HG03139 (cell line): ENCODE results near the gene DOCK8.
"Not testable (repeated sequence)": the region's sequence is repeated elsewhere in the genome, so short reads cannot be mapped to it uniquely, and the experiment has no call there.

Experiments used
- ATAC-seq: cut with Tn5 transposase; IDR thresholded peaks from one replicate; pipeline ENCODE4 v1.9.1; 2021; ENCODE audit not compliant: unreplicated experiment

Gene DOCK8

DNA sequence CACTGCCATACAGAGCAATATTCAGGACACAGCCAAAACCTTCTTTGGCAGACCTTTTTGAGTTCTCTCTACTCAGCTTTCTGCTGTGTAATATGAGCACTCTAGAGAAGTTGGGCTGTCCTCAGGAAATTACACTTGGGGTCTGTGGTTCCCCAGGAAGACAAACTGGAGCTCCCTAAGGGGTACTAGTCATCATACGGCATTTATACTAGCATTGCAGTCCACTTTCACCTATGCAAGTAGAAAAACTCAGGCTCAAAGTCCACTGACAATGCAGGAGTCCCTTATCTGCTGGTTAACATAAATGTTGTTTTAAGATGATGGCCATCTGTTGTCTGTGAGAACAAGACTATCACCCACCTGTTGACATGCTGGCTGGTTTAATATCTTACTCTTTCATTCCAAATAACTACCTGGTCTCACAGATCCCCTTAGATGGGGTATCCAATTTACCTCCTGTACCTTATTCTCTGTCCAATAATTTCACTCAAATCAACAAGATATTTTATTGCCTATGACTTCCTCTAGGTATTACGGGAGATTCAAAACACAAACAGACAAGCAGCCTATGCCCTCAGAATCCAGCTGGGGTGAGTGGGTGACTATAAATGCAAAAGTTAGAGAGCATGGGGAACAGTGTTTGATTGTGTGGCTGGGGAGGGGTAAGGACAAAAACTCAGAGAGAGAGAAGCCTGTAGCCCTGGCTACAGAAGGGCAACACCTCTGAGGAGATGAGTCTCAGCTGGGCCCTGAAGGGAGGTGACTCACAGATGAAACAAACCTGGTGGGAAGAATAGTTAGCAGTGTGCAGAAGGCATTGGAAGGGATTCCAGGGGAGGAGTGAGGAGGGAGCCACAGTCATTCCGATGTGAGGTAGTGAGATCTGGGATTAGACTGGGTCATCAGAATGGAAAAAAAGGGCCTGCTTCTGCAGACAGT lies 10.2 kb downstream of the DOCK8 start:
- ATAC-seq, result no peak

DNA sequence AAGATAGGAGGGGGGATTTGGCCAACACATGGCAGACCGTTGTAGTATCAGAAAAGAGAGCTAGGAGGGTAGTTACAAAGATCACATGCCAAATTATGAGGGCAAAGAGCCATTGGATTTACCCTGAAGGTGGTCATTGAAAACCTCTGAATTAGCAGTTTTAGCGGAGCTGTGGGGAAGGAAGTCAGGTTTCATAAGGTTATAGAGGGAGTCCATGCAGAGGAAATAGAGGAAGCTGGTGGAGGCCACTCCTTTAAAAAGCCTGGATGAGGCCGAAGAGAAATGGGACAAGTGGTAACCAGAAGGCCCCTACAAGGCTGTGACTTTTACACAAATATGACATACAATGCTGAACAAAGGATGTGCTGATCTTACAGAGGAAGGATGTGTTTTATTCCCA lies 13.2 kb downstream of the DOCK8 start:
- ATAC-seq, result no peak

DNA sequence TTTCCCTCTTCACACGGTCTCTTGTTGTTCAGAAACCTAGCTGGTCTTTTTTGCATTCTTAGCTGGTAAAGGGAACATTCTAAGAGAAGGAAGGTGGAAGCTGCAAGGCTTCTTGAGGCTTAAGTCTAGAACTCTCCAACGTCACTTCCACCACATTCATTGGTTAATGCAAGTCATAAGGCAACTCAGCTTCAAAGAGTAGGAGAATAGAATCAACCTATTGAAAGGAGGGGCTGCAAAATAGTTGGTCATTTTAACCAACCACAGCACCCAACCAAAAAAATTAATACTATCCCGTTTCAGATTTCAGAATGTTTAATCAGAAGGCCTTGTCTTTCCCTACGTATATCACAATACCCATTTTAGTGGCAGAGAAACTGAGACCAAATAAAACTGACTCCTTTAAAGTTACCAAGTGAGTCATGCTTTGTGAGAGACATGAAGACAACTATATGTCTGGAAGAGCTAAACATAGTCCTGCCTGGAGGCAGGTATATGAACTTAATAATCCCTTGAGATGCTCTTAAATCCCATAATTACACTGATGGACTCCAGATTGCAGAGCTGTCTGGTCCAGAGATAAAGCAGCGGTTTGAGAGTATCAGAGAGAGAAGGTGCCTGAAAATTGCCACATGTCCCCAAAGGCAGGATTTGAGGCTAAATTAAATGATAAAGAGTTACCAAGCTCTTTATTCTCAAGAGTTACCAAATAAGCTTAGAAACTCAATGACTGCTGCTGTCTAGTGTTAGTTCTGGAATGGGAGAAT lies 14.4 kb downstream of the DOCK8 start:
- no peak for ATAC-seq

DNA sequence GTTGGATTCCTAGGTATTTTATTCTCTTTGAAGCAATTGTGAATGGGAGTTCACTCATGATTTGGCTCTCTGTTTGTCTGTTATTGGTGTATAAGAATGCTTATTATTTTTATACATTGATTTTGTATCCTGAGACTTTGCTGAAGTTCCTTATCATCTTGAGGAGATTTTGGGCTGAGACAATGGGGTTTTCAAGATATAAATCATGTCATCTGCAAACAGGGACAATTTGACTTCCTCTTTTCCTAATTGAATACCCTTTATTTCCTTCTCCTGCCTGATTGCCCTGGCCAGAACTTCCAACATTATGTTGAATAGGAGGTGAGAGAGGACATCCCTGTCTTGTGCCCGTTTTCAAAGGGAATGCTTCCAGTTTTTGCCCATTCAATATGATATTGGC lies 17.0 kb downstream of the DOCK8 start:
- ATAC-seq, result not testable (repeated sequence)

DNA sequence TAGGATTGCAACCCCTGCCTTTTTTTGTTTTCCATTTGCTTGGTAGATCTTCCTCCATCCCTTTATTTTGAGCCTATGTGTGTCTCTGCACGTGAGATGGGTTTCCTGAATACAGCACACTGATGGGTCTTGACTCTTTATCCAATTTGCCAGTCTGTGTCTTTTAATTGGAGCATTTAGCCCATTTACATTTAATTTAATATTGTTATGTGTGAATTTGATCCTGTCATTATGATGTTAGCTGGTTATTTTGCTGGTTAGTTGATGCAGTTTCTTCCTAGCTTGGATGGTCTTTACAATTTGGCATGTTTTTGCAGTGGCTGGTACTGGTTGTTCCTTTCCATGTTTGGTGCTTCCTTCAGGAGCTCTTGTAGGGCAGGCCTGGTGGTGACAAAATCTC lies 19.0 kb downstream of the DOCK8 start:
- ATAC-seq, result not testable (repeated sequence)

DNA sequence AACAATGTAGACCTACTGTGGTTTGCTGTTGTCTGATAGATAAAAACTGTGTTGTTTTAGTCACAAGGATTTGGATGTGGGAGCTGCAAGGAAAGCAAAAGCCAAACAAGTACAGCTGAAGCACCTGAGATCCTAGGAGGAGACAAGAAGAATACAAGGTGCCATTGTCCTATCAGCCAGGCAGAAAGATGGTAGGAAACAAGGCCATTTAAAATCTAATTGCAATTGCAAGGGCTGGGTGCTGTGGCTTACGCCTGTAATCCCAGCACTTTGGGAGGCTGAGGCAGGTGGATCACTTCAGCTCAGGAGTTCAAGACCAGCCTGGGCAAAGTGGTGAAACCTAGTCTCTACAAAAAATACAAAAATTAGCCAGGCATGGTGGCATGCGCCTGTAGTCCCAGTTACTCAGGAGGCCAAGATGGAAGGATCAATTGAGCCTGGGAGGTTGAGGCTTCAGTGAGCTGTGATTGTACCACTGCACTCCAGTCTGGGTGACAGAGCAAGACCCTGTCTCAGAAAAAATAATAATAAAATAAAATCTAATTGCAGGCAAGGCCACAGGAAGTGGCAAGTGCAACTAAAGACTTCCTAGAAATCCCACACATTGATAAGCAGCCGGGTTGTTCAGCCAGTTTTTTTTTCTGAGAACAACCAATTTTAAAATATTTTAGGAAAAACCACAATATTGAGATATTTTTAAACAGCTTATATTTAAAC lies 22.6 kb downstream of the DOCK8 start:
- no peak for ATAC-seq

DNA sequence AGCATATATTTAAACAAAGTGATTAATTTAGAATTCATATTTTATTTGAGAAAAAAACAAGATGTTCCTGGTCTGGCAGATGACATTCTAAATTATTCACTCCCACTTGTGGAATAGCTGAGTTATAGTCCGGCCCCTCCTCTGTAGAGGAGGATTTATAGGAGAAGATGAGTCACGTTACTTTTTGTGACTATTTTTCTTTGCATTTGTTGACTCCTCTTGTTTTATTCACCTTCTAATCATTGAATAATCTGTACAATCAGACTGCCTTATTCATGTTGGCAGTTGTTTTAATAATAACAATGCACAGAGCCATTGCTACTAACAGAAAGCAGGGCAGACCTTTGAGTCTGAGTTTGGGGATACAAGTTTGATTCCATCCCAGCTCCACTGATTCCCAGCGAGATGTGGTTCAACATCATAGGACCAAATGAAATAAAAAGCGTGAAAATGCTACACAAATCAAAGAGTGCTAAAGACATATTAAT lies 23.2 kb downstream of the DOCK8 start:
- no peak for ATAC-seq

DNA sequence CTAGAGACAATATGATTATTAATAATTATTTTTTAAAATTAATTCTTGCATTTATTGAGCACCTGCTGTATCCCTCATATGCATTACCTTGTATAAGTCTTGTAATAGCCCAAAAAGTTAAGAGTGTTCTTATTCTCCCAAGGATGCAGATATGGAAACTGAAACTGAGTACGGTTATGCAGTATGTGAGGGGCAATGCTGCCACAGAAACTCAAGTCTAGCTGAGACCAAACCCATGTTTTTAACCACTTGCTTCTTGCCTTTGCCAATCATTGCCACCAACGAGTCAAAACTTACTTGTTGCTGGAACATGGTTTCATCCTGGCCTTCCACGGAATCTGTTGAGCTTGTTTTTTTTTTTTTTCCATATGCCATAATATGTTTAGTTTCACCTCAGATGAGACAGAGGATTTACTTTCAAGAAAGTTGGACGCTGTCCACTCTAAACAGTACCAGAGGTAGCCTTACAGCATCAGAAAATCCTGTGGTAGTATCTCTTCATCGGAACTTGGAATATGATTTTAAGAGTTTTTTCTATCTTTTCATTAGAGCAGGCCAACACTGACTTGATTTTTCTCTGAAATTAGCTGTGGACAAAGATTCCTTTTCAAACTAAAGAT lies 27.9 kb downstream of the DOCK8 start:
- ATAC-seq, result no peak

DNA sequence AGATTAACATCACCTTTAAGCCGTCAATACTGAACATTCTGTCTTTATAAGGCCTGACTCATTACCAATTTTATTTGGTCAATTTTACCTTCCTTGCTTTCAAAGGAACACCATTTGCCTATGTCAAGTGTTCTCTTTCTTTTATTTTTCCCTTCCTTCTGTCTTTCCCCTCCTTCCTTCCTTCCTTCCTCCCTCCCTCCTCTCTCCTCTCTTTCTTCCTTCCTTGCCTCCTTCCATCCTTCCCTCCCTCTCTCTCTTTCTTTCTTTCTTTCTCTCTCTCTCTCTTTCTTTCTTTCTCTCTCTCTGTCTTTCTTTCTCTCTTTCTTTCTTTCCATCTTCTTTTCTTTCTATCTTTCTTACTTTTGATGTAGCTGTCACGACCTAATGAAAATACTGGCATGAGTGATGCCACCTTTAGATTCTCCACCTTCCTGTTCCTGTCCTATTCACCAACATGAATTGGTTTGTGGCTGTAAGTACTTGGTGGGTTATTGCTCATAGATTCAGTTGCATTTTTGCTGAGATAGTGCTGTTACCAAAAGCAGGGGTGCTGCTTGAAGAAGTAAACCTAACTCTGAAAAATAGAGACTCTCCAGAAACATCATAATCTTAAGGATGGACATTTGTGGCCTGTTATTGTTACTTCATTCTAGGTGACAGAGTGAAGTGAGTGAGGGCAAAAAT lies 33.8 kb downstream of the DOCK8 start:
- no peak for ATAC-seq

DNA sequence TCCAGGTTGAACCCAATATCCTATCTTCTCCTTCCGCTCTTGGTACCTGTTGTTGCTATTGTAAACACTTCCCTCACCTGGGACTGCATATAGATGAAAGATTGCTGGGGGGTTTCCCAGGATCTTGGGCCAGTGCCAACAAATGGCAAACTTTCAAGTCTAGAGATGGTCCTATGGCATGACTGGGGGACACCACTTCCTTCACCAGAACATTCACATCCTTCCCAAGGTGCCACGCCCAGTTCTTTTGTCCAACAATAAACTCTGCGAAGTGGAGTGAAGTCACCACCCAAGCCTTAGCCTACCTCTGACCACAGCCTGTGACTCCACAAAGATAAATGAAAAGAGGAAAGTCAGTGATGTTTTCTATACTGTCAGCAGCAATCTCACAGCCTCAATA lies 34.4 kb downstream of the DOCK8 start:
- no peak for ATAC-seq

DNA sequence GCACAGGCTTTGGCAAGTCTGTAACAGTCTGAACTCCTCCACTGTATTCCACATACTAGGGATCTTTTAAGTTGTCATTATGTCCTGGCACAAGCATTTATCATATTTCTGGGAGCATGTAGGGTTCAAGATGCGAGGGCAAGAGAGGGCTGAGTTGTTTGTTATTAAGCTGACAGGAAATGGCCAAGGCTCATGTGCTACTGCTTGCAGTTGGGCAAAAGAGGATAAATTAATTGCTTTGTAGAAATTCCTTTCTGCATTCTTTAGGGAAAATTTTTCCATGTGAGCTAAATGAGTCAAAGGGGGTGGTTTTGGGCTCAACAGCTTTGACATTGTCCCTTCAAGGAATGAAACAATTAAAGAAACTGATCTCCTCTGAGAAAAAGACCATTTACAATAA lies 35.4 kb downstream of the DOCK8 start:
- no peak for ATAC-seq

DNA sequence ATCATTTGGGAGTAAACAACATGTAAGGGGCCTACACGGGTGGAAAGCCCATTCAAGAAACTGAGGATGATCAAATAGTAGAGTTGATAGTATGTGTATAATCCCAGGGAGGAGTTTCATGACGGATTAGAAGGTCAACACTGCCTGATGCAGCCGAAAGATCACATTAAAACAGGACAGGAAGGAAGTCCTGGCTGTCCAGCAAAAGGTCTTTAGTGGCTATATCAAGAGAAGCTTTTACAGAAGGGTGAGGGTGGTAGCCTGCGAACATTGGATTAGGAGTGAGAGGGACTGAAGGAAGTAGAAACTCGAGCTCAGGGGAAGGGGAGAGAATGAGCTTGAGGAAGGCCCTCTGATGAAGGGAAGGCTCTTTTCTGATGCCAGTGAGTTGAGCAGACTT lies 36.0 kb downstream of the DOCK8 start:
- ATAC-seq, result no peak

DNA sequence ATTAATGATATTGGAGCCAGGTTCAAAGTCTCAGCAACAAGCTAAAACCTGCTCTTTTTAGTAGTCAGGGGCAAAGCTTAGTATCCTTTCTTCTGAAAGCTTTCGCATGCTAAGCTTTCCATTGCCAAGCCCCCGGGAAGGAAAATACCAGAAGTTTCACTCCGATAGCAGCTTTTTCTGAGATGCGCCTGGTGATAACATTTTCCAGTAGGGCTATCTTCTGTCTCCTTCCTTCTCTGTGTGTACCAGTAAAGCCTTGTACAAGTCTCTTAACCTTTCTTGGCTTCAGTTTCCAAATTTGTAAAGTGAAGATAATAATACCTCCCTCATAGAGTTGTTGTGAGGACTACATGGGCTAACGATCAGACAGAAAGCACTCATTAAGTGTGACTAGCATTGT lies 36.7 kb downstream of the DOCK8 start:
- no peak for ATAC-seq

DNA sequence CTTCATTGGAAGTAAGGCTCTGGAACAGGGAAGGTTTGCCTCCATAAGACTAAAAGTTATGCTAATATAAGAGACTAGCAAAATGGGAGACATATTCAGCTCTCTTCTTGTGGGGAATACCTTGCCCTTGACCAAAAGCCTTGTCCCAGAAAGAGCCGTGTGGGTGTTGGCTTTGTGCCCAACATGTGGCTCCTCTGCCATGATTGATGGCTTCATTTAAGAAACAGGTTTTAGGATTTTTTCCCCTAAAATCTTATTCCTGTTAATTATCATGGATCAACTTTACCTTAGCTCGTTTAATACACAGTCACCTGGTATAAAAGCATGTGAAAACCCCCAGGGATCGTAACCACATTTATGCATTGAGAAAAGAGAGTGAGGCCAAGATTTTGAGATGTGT lies 38.9 kb downstream of the DOCK8 start:
- no peak for ATAC-seq

DNA sequence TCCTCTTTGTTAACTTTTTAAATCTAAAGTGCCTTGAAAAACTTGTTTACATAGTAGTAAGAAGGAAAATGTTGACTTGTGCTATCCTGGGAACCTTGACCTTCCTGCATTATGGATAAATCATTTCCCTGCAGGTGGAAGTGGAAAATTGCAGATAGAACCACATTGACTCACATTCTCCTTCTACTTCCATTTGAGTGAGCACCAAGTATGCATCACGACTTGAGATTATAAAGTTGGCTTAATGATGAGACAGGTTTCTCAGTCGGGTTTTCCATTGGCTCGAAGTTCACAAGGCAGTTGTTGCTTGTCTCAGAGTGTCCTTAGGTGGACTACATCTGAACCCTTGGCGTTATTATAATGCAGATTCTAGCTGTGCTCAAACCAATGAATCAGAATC lies 39.9 kb downstream of the DOCK8 start:
- ATAC-seq, result no peak

DNA sequence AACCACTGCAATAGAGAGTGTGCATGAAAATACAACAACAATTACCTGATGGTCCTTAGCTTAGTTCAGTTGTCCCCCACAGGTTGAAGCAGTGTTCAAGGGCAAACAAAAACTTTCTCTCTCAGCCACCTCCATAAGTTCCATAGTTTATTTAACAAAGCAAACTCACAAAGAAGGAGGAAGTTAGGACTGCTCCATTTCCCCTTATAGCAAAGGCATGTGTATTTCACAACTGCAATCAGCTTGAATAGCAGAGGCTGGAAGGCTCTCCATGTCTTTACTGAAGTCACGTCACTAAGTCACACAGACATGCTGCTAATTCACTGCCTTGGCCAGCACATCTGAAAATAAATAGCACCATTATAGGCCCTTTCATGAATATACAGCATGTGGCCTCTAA lies 43.3 kb downstream of the DOCK8 start:
- ATAC-seq, result no peak

DNA sequence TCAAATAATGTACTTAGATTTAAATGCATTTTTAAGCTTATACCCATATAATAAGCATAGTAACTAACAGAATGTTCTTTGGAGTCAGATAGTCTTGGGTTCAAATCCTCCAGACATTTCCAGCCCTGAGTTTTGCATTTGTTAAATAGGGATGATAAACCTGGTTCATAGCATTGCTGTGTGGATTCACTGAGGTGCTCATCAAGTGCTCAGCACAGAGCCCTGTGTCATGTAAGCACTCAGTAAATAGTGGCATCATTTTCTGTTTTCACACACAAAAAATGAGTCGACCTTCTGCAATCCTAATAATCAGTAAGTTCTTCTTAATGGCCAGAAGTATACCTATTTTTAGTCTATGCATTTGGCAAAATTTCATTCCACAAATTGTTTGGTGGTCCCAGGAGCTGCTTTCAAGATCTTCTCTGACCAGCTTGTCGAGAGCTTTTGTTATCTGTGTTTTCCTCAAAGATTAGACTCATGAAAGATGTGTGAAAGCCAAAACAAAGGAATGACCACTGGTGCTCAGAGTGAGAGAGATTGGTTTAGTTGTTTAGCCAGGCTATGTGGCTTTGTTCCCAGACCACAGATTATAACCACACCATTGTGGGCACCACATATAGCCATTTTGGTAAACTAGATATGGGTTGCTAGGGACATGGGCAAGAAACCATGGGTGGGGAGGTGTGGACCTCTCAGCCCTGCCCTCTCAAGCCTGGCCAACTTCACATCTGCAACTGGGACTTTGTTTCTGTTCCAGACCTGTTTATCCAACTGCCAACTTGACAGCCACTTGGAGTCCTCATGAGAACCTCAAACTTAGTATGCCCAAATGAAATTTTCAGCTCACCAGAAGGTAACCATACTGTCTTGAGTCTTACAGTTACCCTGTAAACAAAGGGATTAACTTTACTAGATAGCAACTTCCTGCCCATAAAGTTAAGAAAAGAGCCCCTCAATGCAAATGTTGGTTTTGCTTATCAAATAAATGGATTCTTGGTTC lies 45.0 kb downstream of the DOCK8 start:
- ATAC-seq, result no peak

DNA sequence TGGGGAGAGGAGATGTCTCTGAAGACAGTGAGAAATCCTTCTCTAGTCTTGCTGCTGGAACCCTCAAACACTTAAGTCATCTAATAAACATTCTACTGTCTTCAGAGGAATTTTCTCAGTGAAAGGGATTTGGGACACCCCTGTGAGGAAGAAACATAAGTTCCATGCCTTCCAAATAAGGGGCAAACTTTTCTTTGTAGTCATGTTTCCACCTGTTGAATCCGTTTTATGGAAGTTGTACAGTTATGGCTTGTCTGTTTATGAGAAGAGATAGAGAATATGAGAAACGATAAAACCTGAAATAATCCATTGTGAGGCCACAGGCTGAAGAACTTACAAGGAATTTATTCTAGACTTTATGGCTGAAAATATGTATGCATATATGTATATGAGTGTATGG lies 49.6 kb downstream of the DOCK8 start:
- no peak for ATAC-seq

DNA sequence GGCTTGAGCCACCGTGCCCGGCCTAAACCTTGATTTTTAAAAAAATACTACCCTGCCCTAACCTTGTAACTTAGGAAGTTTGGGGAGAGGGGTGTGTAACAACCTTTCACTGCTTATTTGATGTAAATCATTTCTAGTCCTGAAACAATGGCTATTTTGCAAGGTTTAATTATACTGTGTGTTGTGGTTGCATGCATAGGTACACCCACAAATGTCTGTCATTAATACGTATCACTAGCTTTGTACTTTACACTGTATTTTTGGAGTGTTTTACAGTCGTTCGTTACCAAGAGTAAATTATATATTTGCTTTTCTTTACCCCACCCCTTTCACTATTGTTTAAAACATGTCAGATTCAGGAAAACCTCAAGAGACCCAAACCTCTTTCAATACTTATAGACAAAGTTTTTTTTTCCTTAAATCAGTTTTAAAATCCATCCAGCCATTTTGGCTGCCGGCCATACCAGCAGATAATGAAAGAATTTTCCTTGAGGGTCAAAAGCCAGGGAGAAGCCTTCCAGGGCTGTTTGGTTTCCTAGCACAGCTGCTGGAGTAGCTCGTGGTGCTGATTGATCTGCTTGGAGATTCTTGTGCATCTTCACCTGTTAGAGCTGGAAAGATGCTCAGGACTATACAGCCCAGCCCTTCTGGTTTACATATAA lies 50.7 kb downstream of the DOCK8 start:
- no peak for ATAC-seq
